ENCODE results near the gene OR51B2. TPM values are rescaled to one million over a fixed set of nuclear protein-coding genes. Genes with fewer than 3 reads are reported as not detected.
"Not testable (repeated sequence)": the region's sequence is repeated elsewhere in the genome, so short reads cannot be mapped to it uniquely, and the experiment has no call there.

The OR51B2 gene
- polyA plus RNA-seq, 1 donor from 2014 or later: not detected

DNA sequence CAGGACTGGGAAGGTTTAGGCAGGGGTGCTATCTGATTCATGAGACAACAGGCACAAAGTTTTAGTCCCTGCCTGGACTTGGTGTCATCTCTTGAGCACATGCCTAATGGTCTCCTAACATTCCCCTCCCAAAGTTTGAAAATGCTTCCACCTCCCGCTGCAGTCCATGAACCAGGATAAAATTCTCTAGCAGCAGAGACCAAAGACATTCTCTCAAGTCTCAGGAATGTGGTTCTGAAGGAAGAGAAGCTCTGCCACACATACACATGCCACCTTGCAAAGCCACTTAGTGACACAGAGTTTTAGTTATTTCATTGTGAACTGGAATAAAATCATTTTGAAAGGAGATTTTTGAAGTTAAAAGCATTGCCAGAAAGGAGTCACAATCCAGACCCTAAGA, 42.8 kb upstream of the OR51B2 start:
- Histone ChIP-seq H3K4me2 (ENCODE audit: low read length) (no peak overlapping the region), H3K4me3 (ENCODE audit: low read length) (no peak overlapping the region), H3K9ac (ENCODE audit: low read length) (no peak overlapping the region)

DNA sequence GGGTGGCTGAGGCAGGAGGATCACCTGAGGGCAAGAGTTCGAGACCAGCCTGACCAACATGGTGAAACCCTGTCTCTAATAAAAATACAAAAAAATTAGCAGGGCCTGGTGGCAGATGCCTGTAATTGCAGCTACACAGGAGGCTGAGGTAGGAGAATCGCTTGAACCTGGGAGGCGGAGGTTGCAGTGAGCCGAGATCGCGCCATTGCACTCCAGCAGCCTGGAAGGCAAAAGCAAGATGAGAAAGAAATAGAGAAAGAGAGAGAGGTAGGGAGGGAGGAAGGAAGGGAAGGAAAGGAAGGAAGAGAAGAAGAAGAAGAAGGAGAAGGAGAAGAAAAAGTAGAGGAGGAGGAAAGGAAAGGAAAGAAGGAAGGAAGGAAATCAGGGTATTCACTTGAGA, 42.3 kb upstream of the OR51B2 start:
- H3K9ac ChIP-seq (ENCODE audit: low read length): not testable (repeated sequence)

More for the DNA sequence above, 42.8 kb upstream of the OR51B2 start:
- H3F3A ChIP-seq (ENCODE audit: insufficient read depth, low read length, poor library complexity, severe bottlenecking): no peaks in the 10 kb centered on the region
- H3K27ac ChIP-seq (ENCODE audit: low read length): no peak overlapping the region
- H3K9me2 ChIP-seq (ENCODE audit: insufficient read depth, low read length): no peaks in the 10 kb centered on the region
- H4K20me1 ChIP-seq (ENCODE audit: insufficient read depth): no peaks in the 10 kb centered on the region
- no peak overlapping the region for H2AFZ ChIP-seq (ENCODE audit: low read depth, low read length)
- H3K36me3 ChIP-seq (ENCODE audit: insufficient read depth, low read length): no peaks in the 10 kb centered on the region
- no peaks in the 10 kb centered on the region for H3K27me3 ChIP-seq (ENCODE audit: insufficient read depth, low read depth, low read length)
- no peaks in the 10 kb centered on the region for H3K9me3 ChIP-seq (ENCODE audit: low read length)
- TF ChIP-seq RAD21 (conservative IDR thresholded peaks at IDR 0.05) (no peak), CTCF (IDR thresholded peaks at IDR 0.05; ENCODE audit: poor library complexity, severe bottlenecking) (no peak), EP300 (conservative IDR thresholded peaks at IDR 0.05; ENCODE audit: poor library complexity, severe bottlenecking) (no peak), TAF1 (IDR thresholded peaks at IDR 0.05; ENCODE audit: low read depth) (no peak), REST (IDR thresholded peaks at IDR 0.05; ENCODE audit: borderline replicate concordance) (no peak), POLR2AphosphoS5 (IDR thresholded peaks at IDR 0.05) (no peak), MXI1 (conservative IDR thresholded peaks at IDR 0.05; ENCODE audit: poor library complexity, severe bottlenecking) (no peak), EZH2 (IDR thresholded peaks at IDR 0.05; ENCODE audit: borderline replicate concordance, insufficient read depth, low read length, poor library complexity, severe bottlenecking) (no peak), SMC3 (conservative IDR thresholded peaks at IDR 0.05; ENCODE audit: poor library complexity) (no peak)
- H3K79me2 ChIP-seq (replicated peaks; ENCODE audit: insufficient read depth, low read length): no peaks in the 10 kb centered on the region

GRCh38 chr11:5364214-5364613, 40.1 kb upstream of the OR51B2 start:
- Histone ChIP-seq H3K27ac (ENCODE audit: low read length) (no peak overlapping the region), H3K9ac (ENCODE audit: low read length) (no peak overlapping the region), H3K4me3 (ENCODE audit: low read length) (no peak overlapping the region), H3F3A (ENCODE audit: insufficient read depth, low read length, poor library complexity, severe bottlenecking) (no peaks in the 10 kb centered on the region), H3K36me3 (ENCODE audit: insufficient read depth, low read length) (no peaks in the 10 kb centered on the region), H4K20me1 (ENCODE audit: insufficient read depth) (no peaks in the 10 kb centered on the region), H3K9me3 (ENCODE audit: low read length) (no peaks in the 10 kb centered on the region), H3K79me2 (replicated peaks; ENCODE audit: insufficient read depth, low read length) (no peaks in the 10 kb centered on the region), H3K9me2 (ENCODE audit: insufficient read depth, low read length) (no peaks in the 10 kb centered on the region), H3K27me3 (ENCODE audit: insufficient read depth, low read depth, low read length) (no peaks in the 10 kb centered on the region), H3K4me2 (ENCODE audit: low read length) (no peak overlapping the region), H2AFZ (ENCODE audit: low read depth, low read length) (no peak overlapping the region)
- TF ChIP-seq CTCF (IDR thresholded peaks at IDR 0.05; ENCODE audit: poor library complexity, severe bottlenecking): no peak
- no peak for TF ChIP-seq MXI1 (conservative IDR thresholded peaks at IDR 0.05; ENCODE audit: poor library complexity, severe bottlenecking)
- no peak for TF ChIP-seq SMC3 (conservative IDR thresholded peaks at IDR 0.05; ENCODE audit: poor library complexity)
- TF ChIP-seq EZH2 (IDR thresholded peaks at IDR 0.05; ENCODE audit: borderline replicate concordance, insufficient read depth, low read length, poor library complexity, severe bottlenecking): no peak
- TF ChIP-seq EP300 (conservative IDR thresholded peaks at IDR 0.05; ENCODE audit: poor library complexity, severe bottlenecking): no peak
- TF ChIP-seq POLR2AphosphoS5 (IDR thresholded peaks at IDR 0.05): no peak
- TF ChIP-seq RAD21 (conservative IDR thresholded peaks at IDR 0.05): no peak
- TF ChIP-seq TAF1 (IDR thresholded peaks at IDR 0.05; ENCODE audit: low read depth): no peak
- TF ChIP-seq REST (IDR thresholded peaks at IDR 0.05; ENCODE audit: borderline replicate concordance): no peak

More for the DNA sequence above, 42.3 kb upstream of the OR51B2 start:
- H3K9me2 ChIP-seq (ENCODE audit: insufficient read depth, low read length); H3K36me3 ChIP-seq (ENCODE audit: insufficient read depth, low read length); H3K27ac ChIP-seq (ENCODE audit: low read length); H2AFZ ChIP-seq (ENCODE audit: low read depth, low read length); H3K4me3 ChIP-seq (ENCODE audit: low read length); H3K27me3 ChIP-seq (ENCODE audit: insufficient read depth, low read depth, low read length); H3K9me3 ChIP-seq (ENCODE audit: low read length); H4K20me1 ChIP-seq (ENCODE audit: insufficient read depth); H3K79me2 ChIP-seq (replicated peaks; ENCODE audit: insufficient read depth, low read length); H3F3A ChIP-seq (ENCODE audit: insufficient read depth, low read length, poor library complexity, severe bottlenecking); H3K4me2 ChIP-seq (ENCODE audit: low read length): not testable (repeated sequence)
